Esophagus muscularis mucosa (tissue), 4 donors: ENCODE measurements around the gene ARHGAP6.

Experiments
- EP300 ChIP-seq: sonication (generic); formaldehyde crosslinking; IDR thresholded peaks from one replicate; pipeline ENCODE4 v1.6.1; 2017; ENCODE audit warnings: antibody characterized with exemption
- POLR2AphosphoS5 ChIP-seq, 2 donors: sonication (generic); formaldehyde crosslinking; IDR thresholded peaks; one replicate each; pipeline ENCODE4 v1.6.1; 2017; ENCODE audit warnings: antibody characterized with exemption in 2 of 2
- TF ChIP-seq, protein P1 (sequence below), 3 experiments: fragments of 200-600 bp in 2 of 3; fragments of 450-650 bp in 1 of 3; sonication (generic) in 2 of 3; IDR thresholded peaks; one replicate each; pipeline ENCODE4 v1.5.1; 2017 to 2019; ENCODE audit warnings: antibody characterized with exemption in 3 of 3, mild to moderate bottlenecking in 2 of 3, moderate library complexity in 1 of 3

DNA sequence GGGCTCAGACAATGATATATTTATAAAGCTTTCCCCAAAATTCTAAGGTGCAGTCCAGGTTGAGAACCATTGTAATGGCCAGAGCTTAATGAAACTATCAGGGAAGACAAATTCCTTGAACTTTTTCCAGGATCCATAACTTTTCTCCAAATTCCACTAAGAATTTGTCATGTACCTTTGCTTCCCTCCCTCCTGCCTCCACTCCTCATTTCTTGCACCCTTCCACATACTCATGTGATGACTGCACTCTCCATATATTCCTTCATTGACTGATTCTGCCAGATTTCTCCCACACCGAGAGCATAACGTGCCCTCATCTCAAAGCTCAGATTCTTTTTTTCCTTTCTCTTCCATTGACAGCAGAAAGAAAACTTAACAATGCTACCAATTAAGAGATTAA is 393.4 kb downstream of the ARHGAP6 start:
- no peak for TF ChIP-seq POLR2AphosphoS5 (IDR thresholded peaks at IDR 0.05)
- TF ChIP-seq, protein P1, sequence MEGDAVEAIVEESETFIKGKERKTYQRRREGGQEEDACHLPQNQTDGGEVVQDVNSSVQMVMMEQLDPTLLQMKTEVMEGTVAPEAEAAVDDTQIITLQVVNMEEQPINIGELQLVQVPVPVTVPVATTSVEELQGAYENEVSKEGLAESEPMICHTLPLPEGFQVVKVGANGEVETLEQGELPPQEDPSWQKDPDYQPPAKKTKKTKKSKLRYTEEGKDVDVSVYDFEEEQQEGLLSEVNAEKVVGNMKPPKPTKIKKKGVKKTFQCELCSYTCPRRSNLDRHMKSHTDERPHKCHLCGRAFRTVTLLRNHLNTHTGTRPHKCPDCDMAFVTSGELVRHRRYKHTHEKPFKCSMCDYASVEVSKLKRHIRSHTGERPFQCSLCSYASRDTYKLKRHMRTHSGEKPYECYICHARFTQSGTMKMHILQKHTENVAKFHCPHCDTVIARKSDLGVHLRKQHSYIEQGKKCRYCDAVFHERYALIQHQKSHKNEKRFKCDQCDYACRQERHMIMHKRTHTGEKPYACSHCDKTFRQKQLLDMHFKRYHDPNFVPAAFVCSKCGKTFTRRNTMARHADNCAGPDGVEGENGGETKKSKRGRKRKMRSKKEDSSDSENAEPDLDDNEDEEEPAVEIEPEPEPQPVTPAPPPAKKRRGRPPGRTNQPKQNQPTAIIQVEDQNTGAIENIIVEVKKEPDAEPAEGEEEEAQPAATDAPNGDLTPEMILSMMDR (IDR thresholded peaks at IDR 0.05): no peak
- TF ChIP-seq EP300: no peak
